Measurements from ENCODE around the gene LINGO1. TPM values are rescaled to one million over a fixed set of nuclear protein-coding genes. Genes with fewer than 3 reads are reported as not detected.
A peak's percentile ranks its signal among the peaks of the same experiment; 100 is the strongest.

The LINGO1 gene
- total and polyA plus RNA-seq, 2 of the 8 experiments (the other 6 are each of a cell fraction or from before 2014, with no cell fraction given), result 57.1 to 114 TPM

DNA sequence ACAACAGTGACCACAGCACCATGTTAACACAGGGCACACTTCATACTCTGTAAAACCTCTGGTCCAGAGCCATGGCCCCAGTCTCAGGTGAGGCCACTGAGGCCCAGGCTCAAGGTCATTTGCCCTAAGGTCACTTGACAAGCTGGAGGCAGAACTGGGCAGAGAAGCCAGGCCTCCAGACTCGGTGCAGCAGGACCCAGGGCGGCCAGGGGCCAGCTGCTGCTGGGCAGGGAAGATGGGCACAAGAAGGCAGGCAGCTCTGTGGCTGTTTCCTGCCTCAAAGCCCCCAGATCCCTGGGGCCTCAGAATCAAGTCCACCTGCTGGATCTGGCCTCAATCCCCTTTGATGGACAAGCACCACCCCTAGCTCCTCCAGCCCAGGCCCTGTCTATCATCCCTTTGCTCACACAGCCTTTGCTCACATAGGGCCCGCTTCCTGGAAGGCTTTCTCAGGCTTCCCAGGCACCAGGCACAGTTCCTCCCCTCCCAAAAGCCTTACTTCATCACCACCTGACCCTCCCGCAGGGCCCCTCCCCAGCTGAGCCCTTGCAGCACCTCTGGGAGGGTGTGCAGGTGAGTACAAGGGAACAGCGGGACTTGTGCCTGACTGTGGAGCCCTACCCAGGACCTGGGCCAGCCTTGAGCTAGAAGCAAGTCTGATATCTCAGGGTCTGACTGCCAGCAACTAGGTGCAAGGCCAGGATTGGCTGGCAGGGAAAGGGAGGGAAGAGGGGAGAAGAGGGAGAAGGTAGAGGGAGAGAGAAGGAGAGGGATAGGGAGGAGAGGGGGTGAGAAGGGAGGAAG lies 38.0 kb upstream of the LINGO1 start:
- H2BK5ac ChIP-seq (ENCODE audit: low read depth, low read length), result no peak overlapping the region
- 85% methylated on average over 5 of the region's 5 CpGs; no CpG with 5 or more reads in 1 of the 2 experiments for WGBS, 2 experiments (ENCODE audit: extremely low coverage in 1 of 2, insufficient coverage in 1 of 2, insufficient read length in 1 of 2, insufficient replicate concordance in 2 of 2, low coverage in 1 of 2, low lambda C conversion rate in 2 of 2, missing lambda C conversion rate in 1 of 2)
- H4K20me1 ChIP-seq (replicated peaks in 1 of 2; ENCODE audit: control insufficient read depth in 1 of 2, insufficient read depth in 2 of 2, low read length in 2 of 2), result no peaks in the 10 kb centered on the region
- POLR2A ChIA-PET (ENCODE audit: partially characterized antibody), result no interaction called here
- H3K4me2 ChIP-seq (ENCODE audit: insufficient read depth in 1 of 2, low read depth in 2 of 2, low read length in 2 of 2), result no peak overlapping the region; a peak in 1 of 4 replicates
- no peaks in the 10 kb centered on the region; a peak in 2 of 7 replicates for H3K4me1 ChIP-seq (replicated peaks in 1 of 4; ENCODE audit: control insufficient read depth in 3 of 4, insufficient read depth in 4 of 4, low read length in 3 of 4)
- no peaks in the 10 kb centered on the region for H3K27me3 ChIP-seq (replicated peaks in 1 of 4; ENCODE audit: control insufficient read depth in 3 of 4, extremely low read depth in 1 of 4, insufficient read depth in 3 of 4, low read length in 3 of 4)
- no peak overlapping the region for H3K18ac ChIP-seq (ENCODE audit: extremely low read depth, low read length)
- H4K8ac ChIP-seq (ENCODE audit: extremely low read depth, insufficient read depth, low read length), result peak overlapping the region; percentile 9; the same call in 1 of the 2 replicates
- no peaks in the 10 kb centered on the region for H3K23me2 ChIP-seq (ENCODE audit: low read depth, low read length)
- H3K9ac ChIP-seq (replicated peaks in 1 of 4; ENCODE audit: extremely low read depth in 1 of 4, low read depth in 3 of 4, low read length in 3 of 4), result no peak overlapping the region
- no peak overlapping the region for H3K23ac ChIP-seq (ENCODE audit: insufficient read length)
- H3K79me2 ChIP-seq (ENCODE audit: control insufficient read depth in 1 of 2, insufficient read depth in 2 of 2, low read length in 2 of 2), result no peaks in the 10 kb centered on the region
- H3K27ac ChIP-seq (ENCODE audit: low read depth, low read length), result no peak overlapping the region
- TF ChIP-seq MAFK (IDR thresholded peaks at IDR 0.05; ENCODE audit: low read depth, low read length) (no peak), CEBPB (IDR thresholded peaks at IDR 0.05; ENCODE audit: low read depth, low read length) (no peak), POLR2AphosphoS5 (IDR thresholded peaks at IDR 0.05; ENCODE audit: low read depth, low read length) (no peak), SIRT6 (IDR thresholded peaks at IDR 0.05; ENCODE audit: low read length) (no peak), RNF2 (IDR thresholded peaks at IDR 0.05; ENCODE audit: borderline replicate concordance, low read depth, low read length, missing control alignments, poor library complexity, severe bottlenecking) (no peak), SP4 (IDR thresholded peaks at IDR 0.05; ENCODE audit: low read length) (no peak)
- no peaks in the 10 kb centered on the region for H3K36me3 ChIP-seq (ENCODE audit: control insufficient read depth in 2 of 4, insufficient read depth in 4 of 4, low read length in 3 of 4)
- no peak overlapping the region for H2BK20ac ChIP-seq (ENCODE audit: low read length)
- H2BK15ac ChIP-seq (ENCODE audit: low read length), result peak overlapping the region; percentile 84; the same call in 1 of the 2 replicates
- H3K14ac ChIP-seq (ENCODE audit: insufficient read length), result no peak overlapping the region
- H2AFZ ChIP-seq (ENCODE audit: low read length), result no peak overlapping the region
- no peak overlapping the region for H4K5ac ChIP-seq (ENCODE audit: insufficient read length, low read depth, low read length)
- FAIRE-seq (no peak), DNase-seq (ENCODE audit: low read depth in 1 of 2, low spot score in 2 of 2) (no peak)
- H3K56ac ChIP-seq (replicated peaks; ENCODE audit: insufficient read length, low read depth, low read length), result no peak overlapping the region
- H4K91ac ChIP-seq (replicated peaks; ENCODE audit: insufficient read length, low read length), result no peak overlapping the region
- no peak overlapping the region for H3K4me3 ChIP-seq (ENCODE audit: extremely low read depth in 1 of 4, insufficient read depth in 2 of 4, low read depth in 3 of 4, low read length in 4 of 4)
- no peak overlapping the region for H2BK120ac ChIP-seq (replicated peaks; ENCODE audit: low read depth, low read length)
- no peak overlapping the region for H2BK12ac ChIP-seq (ENCODE audit: low read depth, low read length)
- H2AK5ac ChIP-seq (ENCODE audit: low read depth, low read length), result no peak overlapping the region
- CTCF ChIA-PET (ENCODE audit: partially characterized antibody), result interaction anchor here (0.6 to 2.7 kb wide), 15 partner anchors 10 to 570 kb away, joined by 3 to 20 read pairs (median 4); partner anchors contain the start of gene LINGO1
- H3K9me3 ChIP-seq (ENCODE audit: insufficient read depth in 2 of 2, low read depth in 1 of 2, low read length in 1 of 2), result no peaks in the 10 kb centered on the region
- no peak overlapping the region for H3K4ac ChIP-seq (replicated peaks; ENCODE audit: insufficient read length, low read depth, low read length)
- no peaks in the 10 kb centered on the region for H3K79me1 ChIP-seq (ENCODE audit: low read depth, low read length)

Data from H1 (cell line).